Loucy (cell line): Measurements from ENCODE around the gene S100A13.
A peak's percentile ranks its signal among the peaks of the same experiment; 100 is the strongest.
"Not testable (repeated sequence)": the region's sequence is repeated elsewhere in the genome, so short reads cannot be mapped to it uniquely, and the experiment has no call there.

Experiments
- H2AFZ ChIP-seq: fragments of 200-600 bp; sonication (generic); 2 replicates; pipeline ENCODE4 v1.6.0; 2016; ENCODE audit warnings: antibody characterized with exemption, mild to moderate bottlenecking, low read length, moderate library complexity
- H3F3A ChIP-seq: fragments of 200-600 bp; 2 replicates; pipeline ENCODE4 v1.6.0; 2016; ENCODE audit warnings: antibody characterized with exemption, low read depth, mild to moderate bottlenecking
- H3K27me3 ChIP-seq: fragments of 200-600 bp; sonication (generic); 2 replicates; pipeline ENCODE4 v1.6.1; 2014; ENCODE audit warnings: low read length, mild to moderate bottlenecking; ENCODE audit not compliant: insufficient read depth, poor library complexity, severe bottlenecking
- H3K36me3 ChIP-seq: fragments of 200-600 bp; sonication (generic); 2 replicates; pipeline ENCODE4 v1.6.1; 2016; ENCODE audit warnings: low read length; ENCODE audit not compliant: insufficient read depth
- H3K4me1 ChIP-seq: fragments of 200-600 bp; sonication (generic); 2 replicates; pipeline ENCODE4 v1.5.1; 2014; ENCODE audit warnings: low read length, mild to moderate bottlenecking; ENCODE audit not compliant: insufficient read depth, poor library complexity, severe bottlenecking
- H3K4me2 ChIP-seq: fragments of 200-600 bp; sonication (generic); 2 replicates; pipeline ENCODE4 v1.6.0; 2014; ENCODE audit warnings: antibody characterized with exemption, low read length, low read depth, mild to moderate bottlenecking; ENCODE audit not compliant: poor library complexity, severe bottlenecking
- H3K4me3 ChIP-seq: fragments of 200-600 bp; sonication (generic); 2 replicates; pipeline ENCODE4 v1.5.1; 2014; ENCODE audit warnings: low read length, mild to moderate bottlenecking, mixed read lengths; ENCODE audit not compliant: poor library complexity, severe bottlenecking
- H3K79me2 ChIP-seq: fragments of 200-600 bp; sonication (generic); 2 replicates; pipeline ENCODE4 v1.6.1; 2014; ENCODE audit warnings: low read length; ENCODE audit not compliant: insufficient read depth
- H3K9ac ChIP-seq: fragments of 200-600 bp; sonication (generic); 2 replicates; pipeline ENCODE4 v1.6.0; 2014; ENCODE audit warnings: mild to moderate bottlenecking, low read depth, low read length, moderate library complexity; ENCODE audit not compliant: poor library complexity, severe bottlenecking
- H3K9me2 ChIP-seq: fragments of 200-600 bp; sonication (generic); replicated peaks from 2 replicates; pipeline ENCODE4 v1.6.1; 2016; ENCODE audit warnings: low read depth, low read length, mixed read lengths
- H3K9me3 ChIP-seq: fragments of 200-600 bp; sonication (generic); 2 replicates; pipeline ENCODE4 v1.6.1; 2014; ENCODE audit warnings: mild to moderate bottlenecking, antibody characterized with exemption, low read length, low read depth; ENCODE audit not compliant: insufficient read depth
- H4K20me1 ChIP-seq: fragments of 200-600 bp; sonication (generic); 2 replicates; pipeline ENCODE4 v1.6.0; 2014; ENCODE audit warnings: antibody characterized with exemption, low read length, mild to moderate bottlenecking; ENCODE audit not compliant: insufficient read depth, poor library complexity, severe bottlenecking
- CTCF ChIP-seq: fragments of 200-600 bp; sonication (generic); conservative IDR thresholded peaks from 2 replicates; pipeline ENCODE4 v1.5.1; 2014; ENCODE audit warnings: mild to moderate bottlenecking, antibody characterized with exemption, low read length
- EZH2phosphoT487 ChIP-seq: fragments of 200-600 bp; IDR thresholded peaks from 2 replicates; pipeline ENCODE4 v1.6.1; 2018; ENCODE audit warnings: antibody characterized with exemption, mild to moderate bottlenecking, moderate library complexity, borderline replicate concordance

S100A13 gene

DNA sequence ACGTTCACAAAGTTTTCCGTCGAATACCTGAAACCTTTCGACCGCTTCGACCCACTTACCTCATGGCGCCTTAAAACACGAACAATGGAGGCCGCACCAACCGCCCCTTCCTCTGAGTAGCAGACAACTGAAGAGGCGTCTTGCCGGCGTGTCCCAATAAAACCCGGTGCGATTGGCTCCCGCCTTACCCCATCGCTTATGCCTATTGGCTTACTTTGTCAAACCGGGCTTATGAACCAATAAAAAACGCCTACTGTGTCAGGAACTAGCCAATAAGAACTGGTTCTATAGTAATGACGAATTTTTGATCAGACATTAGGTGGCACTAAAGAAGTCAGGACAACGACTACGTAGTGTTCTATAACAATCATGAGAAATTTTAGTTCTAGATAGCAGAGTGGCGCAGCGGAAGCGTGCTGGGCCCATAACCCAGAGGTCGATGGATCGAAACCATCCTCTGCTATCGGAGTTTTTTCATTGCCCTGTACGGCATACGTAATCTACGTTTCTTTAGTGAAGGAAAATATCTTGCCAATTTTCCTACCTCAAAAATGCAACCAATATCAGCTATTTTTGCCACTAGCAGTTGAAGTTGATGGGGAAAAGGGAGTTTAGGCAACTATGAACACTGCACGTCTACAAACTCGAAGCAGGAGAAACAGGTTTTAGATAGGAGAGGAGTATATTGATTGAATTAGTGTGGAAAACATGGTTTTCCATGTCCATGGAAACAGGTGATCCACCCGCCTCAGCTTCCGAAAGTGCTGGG is 43.7 kb upstream of the S100A13 start, which contains the start of gene ILF2:
Gene ILF2 (minus strand): TSS at position 135 of the 769 bp plus-strand sequence. CDS start 71 bp downstream, at position 64.
- peak within 1 kb of the TSS; percentile 100 for H3K9ac ChIP-seq
- peaks cover 46% of the 10 kb centered on the region for H4K20me1 ChIP-seq
- peaks cover 8% of the 10 kb centered on the region for H3K27me3 ChIP-seq
- no peaks in the 10 kb centered on the region for H3K9me2 ChIP-seq
- H3K9me3 ChIP-seq = no peaks in the 10 kb centered on the region
- H2AFZ ChIP-seq = peak within 1 kb of the TSS; percentile 100
- H3F3A ChIP-seq = peaks cover 9% of the 10 kb centered on the region
- peaks cover 48% of the 10 kb centered on the region for H3K79me2 ChIP-seq
- H3K4me3 ChIP-seq = peak within 1 kb of the TSS; percentile 99
- H3K36me3 ChIP-seq = peaks cover 33% of the 10 kb centered on the region
- H3K4me1 ChIP-seq = peaks cover 34% of the 10 kb centered on the region
- H3K4me2 ChIP-seq = peak within 1 kb of the TSS; percentile 100
- TF ChIP-seq EZH2phosphoT487 (no peak), CTCF (peak; percentile 37; the same call in 1 of the 2 replicates)

GRCh38 chr1:153670257-153670858 is 43.1 kb upstream of the S100A13 start:
- TF ChIP-seq EZH2phosphoT487 = no peak
- no peak for TF ChIP-seq CTCF
- Histone ChIP-seq H2AFZ (peak overlapping the region; percentile 48; the same call in 1 of the 2 replicates), H3K9me3 (no peaks in the 10 kb centered on the region), H3F3A (peaks cover 9% of the 10 kb centered on the region), H3K79me2 (peaks cover 55% of the 10 kb centered on the region), H3K4me1 (peaks cover 35% of the 10 kb centered on the region), H3K9ac (peak overlapping the region; percentile 100), H3K36me3 (peaks cover 40% of the 10 kb centered on the region), H3K9me2 (no peaks in the 10 kb centered on the region), H4K20me1 (peaks cover 53% of the 10 kb centered on the region), H3K4me3 (peak overlapping the region; percentile 99), H3K4me2 (peak overlapping the region; percentile 100), H3K27me3 (peaks cover 8% of the 10 kb centered on the region)

DNA sequence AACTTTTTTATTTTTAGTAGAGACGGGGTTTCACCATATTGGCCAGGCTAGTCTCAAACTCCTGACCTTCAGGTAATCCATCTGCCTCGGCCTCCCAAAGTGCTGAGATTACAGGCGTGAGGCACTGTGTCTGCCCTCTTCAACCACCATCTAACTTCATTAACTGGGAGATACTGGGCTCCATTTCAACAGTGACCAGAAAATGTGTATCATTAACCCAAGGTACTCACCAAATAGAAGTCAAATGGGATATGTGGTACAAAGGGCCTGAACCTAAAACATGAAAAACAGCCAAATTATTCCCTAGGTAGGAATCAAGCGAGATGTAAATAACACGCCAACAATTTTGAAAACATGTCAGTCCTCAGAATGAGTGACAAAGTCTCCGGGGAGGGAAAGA is 42.3 kb upstream of the S100A13 start:
- Histone ChIP-seq H4K20me1 (peaks cover 61% of the 10 kb centered on the region), H3K9ac (peak overlapping the region; percentile 100), H3K27me3 (peaks cover 8% of the 10 kb centered on the region), H3K9me3 (no peaks in the 10 kb centered on the region), H3F3A (peaks cover 9% of the 10 kb centered on the region), H3K36me3 (peaks cover 47% of the 10 kb centered on the region), H3K9me2 (no peaks in the 10 kb centered on the region), H3K79me2 (peaks cover 62% of the 10 kb centered on the region), H2AFZ (no peak overlapping the region), H3K4me1 (peaks cover 35% of the 10 kb centered on the region), H3K4me2 (peak overlapping the region; percentile 100), H3K4me3 (peak overlapping the region; percentile 99)
- TF ChIP-seq EZH2phosphoT487 = no peak
- TF ChIP-seq CTCF = no peak

DNA sequence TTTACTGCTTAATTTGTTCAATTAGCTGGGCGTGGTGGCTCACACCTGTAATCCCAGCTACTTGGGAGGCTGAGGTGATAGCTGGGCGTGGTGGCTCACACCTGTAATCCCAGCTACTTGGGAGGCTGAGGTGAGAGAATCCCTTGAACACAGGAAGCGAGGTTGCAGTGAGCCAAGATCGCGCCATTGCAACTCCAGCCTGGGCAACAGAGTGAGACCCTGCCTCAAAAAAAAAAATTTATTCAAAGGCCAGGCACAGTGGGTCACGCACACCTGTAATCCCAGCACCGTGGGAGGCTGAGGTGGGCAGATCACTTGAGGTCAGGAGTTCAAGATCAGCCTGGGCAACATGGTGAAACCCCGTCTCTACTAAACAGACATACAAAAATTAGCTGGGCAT is 41.4 kb upstream of the S100A13 start:
- Histone ChIP-seq H3K4me2 (peak overlapping the region; percentile 100), H3K36me3 (peaks cover 57% of the 10 kb centered on the region), H3K79me2 (peaks cover 71% of the 10 kb centered on the region), H4K20me1 (peaks cover 69% of the 10 kb centered on the region), H3K4me1 (peaks cover 35% of the 10 kb centered on the region), H3K4me3 (peak overlapping the region; percentile 99), H3K9ac (peak overlapping the region; percentile 100)
- H3F3A ChIP-seq, H2AFZ ChIP-seq, H3K9me3 ChIP-seq, H3K27me3 ChIP-seq, H3K9me2 ChIP-seq: not testable (repeated sequence)
